HG03175 (cell line): Measurements from ENCODE around the gene CXCR2.
"Not testable (repeated sequence)": the region's sequence is repeated elsewhere in the genome, so short reads cannot be mapped to it uniquely, and the experiment has no call there.

ENCODE experiments used
- ATAC-seq: cut with Tn5 transposase; IDR thresholded peaks from one replicate; pipeline ENCODE4 v1.9.1; 2021; ENCODE audit warnings: mild to moderate bottlenecking, moderate library complexity; ENCODE audit not compliant: unreplicated experiment

The CXCR2 gene

GRCh38 chr2:218125626-218126080 lies at the start of gene CXCR2:
Gene CXCR2 (plus strand): TSS chr2:218126028. CDS start chr2:218134802, 8,774 bp downstream.
- no peak for ATAC-seq

DNA sequence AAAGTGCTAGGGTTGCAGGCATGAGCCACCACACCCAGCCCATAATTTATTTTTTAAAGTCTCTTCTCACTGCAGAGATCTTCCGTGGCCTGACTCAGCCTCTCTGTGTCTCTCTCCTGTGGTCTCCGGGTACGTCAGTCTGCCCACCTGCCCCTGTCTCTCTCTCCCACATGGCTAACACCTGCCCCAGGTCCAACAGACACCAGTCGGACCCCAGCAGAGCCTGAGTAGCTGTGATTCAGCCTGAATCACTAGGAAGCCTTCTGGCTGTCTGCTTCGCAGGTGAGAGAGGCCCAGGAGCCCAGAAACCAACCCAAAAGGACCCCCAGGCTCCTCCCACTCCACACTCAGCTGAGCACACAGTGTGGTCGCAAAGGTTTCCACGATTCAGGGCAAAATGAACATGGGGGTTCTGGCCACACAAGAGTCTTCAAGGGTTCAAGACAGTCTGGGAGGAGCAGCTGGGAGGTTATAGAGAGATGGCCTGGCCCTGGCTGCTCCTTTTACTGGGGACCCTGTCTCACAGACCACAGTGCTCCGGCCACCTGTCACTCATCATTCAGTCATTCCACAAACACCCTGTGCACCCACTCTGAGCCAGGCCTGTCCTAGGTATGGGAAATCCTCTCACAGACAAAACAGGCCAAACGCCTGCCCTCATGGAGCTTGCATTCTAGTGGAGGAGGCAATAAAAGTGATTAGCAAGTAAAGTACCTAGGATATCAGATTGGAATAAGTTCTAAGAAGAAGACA lies 48.2 kb upstream of the CXCR2 start:
- no peak for ATAC-seq

- ATAC-seq, result no peak
These were observed 45.6 kb upstream of the CXCR2 start for GRCh38 chr2:218079943-218080913.

DNA sequence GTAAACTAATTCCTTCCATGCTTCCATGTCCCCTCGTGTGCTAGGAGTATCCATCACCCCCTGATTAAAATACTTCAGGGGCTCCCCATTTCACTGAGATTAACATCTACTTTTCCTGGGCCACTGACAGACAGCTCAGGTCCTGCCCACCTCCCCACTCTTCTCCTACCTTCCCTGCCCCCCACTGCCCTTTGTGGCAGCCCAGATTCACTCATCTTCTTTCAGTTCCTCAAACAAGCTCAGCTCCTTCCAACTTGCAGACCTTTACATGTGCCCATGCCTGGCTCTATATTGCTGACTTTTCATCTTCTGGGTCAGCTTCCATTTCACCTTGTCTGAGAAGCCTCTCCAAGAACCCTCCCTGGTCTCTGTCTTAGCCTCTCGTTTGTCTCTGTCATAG lies 44.8 kb upstream of the CXCR2 start:
- peak; percentile 96 for ATAC-seq

DNA sequence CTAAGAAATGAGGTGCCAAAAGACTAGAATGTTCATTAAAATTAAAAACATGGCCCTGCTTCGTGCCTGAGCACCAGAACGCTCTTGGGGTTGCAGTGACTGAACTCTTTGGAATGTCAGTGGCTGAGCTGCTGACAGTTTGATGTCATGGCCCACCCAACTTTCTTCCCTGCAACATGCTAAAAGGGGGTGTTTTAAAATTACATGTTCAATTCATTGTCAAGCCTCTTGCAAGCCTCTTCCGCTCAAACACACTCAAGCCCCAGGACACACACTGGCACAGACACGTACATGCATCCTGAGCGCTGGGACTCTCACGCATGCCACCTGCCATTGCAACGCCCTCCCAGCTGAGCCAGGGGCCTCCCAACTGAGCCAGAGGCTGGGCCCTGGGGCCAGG lies 44.1 kb upstream of the CXCR2 start:
- no peak for ATAC-seq

GRCh38 chr2:218082586-218083351 lies 43.1 kb upstream of the CXCR2 start:
- no peak for ATAC-seq

- ATAC-seq, result no peak
These were observed 42.5 kb upstream of the CXCR2 start for GRCh38 chr2:218083352-218083676.

- ATAC-seq, result no peak
These were observed 39.4 kb upstream of the CXCR2 start for GRCh38 chr2:218086478-218086877.

- no peak for ATAC-seq
These were observed 36.6 kb upstream of the CXCR2 start for GRCh38 chr2:218089259-218089658.

- no peak for ATAC-seq
These were observed 34.1 kb upstream of the CXCR2 start for GRCh38 chr2:218091746-218092145.

GRCh38 chr2:218093879-218094278 lies 31.9 kb upstream of the CXCR2 start:
- no peak for ATAC-seq

- ATAC-seq, result no peak
These were observed 30.0 kb upstream of the CXCR2 start for GRCh38 chr2:218095853-218096252.

DNA sequence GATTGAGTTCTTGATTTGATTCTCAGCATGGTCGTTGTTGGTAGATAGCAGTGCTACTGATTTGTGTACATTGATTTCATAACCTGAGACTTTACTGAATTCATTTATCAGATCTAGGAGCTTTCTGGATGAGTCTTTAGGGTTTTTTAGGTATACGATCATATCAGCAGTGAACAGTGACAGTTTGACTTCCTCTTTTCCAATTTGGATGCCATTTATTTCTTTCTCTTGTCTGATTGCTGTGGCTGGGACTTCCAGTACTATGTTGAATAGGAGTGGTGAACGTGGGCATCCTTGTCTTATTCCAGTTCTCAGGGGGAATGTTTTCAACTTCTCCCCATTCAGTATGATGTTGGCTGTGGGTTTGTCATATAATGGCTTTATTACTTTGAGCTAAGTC lies 27.9 kb upstream of the CXCR2 start:
- no peak for ATAC-seq

- not testable (repeated sequence) for ATAC-seq
These were observed 17.0 kb upstream of the CXCR2 start for GRCh38 chr2:218108834-218109233.

DNA sequence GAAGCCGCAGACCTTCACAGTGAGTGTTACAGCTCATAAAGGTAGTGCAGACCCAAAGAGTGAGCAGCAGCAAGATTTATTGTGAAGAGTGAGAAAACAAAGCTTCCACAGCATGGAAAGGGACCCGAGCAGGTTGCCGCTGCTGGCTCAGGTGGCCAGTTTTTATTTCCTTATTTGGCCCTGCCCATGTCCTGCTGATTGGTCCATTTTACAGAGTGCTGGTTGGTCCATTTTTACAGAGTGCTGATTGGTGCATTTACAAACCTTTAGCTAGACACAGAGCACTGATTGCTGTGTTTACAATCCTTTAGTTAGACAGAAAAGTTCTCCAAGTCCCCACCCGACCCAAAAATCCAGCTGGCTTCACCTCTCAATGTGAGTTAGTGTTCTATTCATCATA lies 4.0 kb upstream of the CXCR2 start:
- not testable (repeated sequence) for ATAC-seq

- not testable (repeated sequence) for ATAC-seq
These were observed 3.5 kb upstream of the CXCR2 start for GRCh38 chr2:218122286-218122685.

DNA sequence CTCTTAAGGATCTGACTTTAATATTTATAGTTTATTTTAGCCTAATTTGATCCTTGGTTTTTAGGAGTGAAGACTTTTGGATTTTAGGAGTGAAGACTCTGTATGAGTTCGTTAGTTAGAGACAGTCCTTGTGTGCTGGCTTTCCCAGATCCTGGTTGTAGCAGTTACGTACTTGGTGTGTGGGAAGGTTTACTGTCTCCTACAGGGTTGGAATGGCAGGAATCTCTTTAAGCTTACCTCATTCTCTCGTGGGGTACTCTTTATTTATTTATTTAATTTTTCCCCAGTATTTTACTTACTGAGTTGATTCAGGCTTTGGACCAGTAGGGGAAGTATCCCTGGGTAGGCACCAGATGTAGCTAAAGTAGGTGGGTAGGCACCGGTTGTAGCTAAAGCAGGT lies 1.8 kb upstream of the CXCR2 start:
- ATAC-seq, result no peak

DNA sequence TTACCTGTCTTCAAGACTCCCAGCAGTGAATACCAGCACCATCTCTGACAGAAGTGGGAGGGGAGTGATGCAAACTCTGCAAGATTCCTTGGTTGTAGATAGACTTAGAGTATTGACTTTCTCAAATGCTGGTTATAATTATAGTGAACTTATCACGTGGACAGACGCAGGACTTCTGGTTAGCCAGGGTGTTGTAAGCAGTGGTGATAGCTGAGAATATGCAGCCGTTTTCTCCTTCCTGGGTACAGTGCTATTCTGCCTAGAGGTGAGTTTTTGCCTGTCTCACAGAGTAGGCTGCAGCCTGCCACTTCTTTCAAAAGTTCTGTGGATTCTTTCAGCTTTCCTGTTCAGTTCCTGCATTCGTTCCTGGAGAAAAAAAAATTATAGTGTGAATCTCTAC lies 733 bp upstream of the CXCR2 start:
- ATAC-seq, result no peak

- no peak for ATAC-seq
These were observed 2.2 kb downstream of the CXCR2 start for GRCh38 chr2:218127929-218128455.

DNA sequence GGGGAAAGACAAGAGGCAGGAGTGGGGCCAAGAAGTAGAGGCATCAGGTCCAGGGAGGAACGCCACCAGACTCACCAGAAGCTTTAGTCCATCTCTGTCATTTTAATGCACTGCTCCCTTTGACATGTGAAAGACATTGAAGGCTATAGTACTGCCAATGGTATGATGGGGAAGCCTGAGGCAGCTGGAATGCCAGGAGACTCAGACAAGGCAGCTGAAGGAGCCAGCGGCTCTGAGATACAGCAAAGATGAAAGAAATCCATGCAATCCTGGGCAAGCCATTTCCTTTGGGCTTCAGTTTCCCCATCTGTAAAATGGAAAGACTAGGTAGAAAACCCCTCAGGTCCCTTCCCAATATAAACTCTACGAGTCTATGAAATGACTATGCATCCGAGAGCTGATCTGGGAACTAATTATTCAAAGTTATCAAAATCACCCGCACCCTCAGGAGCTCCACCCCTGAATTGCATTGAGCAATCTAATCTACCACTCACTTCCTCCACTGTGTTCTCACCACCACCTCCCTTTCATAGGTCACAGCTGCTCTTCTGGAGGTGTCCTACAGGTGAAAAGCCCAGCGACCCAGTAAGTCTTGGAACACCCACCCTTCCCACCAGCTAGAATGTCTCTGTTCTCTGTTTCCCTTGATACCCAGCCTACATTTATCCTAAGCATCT lies 3.1 kb downstream of the CXCR2 start:
- no peak for ATAC-seq
